Measurements from ENCODE around the gene SRRM4. TPM values are rescaled to one million over a fixed set of nuclear protein-coding genes. Genes with fewer than 3 reads are reported as not detected.

SRRM4 gene
- total RNA-seq, 4 donors from 2014 or later, result 0.04 to 0.05 TPM; not detected in 2

DNA sequence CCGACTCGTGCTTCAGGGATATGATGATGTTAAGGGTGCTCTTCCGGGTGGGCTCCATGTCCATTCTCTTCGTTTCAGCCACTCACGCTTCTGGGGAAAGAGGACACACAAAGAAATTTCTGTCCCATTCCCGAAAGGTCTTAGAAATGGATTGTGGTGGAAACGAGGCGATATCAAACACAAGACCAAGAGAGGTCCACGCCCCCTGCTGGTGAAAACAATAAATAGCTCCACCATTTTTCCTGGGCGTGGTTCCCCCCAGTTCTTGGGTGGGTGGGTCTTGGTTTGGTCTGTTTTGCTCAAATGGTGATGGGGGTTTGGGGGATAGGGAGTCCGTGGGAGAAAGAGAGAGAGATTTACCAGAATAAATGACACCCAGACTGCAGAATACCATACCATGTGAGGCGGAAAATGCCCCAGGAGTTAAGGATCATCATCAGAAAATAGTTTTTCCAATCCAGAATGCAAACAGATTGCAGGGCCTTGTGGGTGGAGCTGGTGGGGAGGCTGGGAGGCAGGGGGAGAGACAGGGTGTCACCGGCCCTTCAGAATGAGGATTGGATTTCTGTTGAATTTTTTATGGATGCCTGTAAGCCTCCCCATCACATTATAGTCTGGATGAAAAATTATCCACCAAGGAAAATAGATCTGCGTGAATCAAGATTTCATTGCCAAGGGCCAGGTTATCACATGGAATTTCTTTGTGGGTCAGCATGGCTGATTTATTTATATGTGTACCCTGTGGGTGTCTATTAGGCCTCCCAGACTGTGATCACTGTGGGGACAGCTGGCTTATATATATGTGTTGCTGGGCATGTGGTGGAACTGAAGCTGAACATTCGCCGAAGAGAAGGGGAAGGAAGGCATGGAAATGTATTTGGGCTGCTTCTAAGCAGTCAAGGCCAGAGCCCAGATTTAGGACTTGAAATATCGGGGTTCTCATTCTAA is 55.8 kb downstream of the SRRM4 start:
- intact Hi-C loops (cut with DNase I; ENCODE audit: low total_unique reads) (loop anchor here (10.0 kb wide), 1 partner anchor 632 kb away; no protein-coding TSS in a partner anchor), in situ Hi-C loops (cut with MboI; ENCODE audit: low sequenced_read_pairs in 4 of 4) (loop anchor here in 3 of 4 donors (25.0 kb wide), 2 partner anchors 600 to 625 kb away; no protein-coding TSS in a partner anchor)
- H3K27ac ChIP-seq, result no peak overlapping the region
- H3K9me3 ChIP-seq, result no peaks in the 10 kb centered on the region
- TF ChIP-seq POLR2A (IDR thresholded peaks at IDR 0.05), result no peak
- TF ChIP-seq, protein P1, sequence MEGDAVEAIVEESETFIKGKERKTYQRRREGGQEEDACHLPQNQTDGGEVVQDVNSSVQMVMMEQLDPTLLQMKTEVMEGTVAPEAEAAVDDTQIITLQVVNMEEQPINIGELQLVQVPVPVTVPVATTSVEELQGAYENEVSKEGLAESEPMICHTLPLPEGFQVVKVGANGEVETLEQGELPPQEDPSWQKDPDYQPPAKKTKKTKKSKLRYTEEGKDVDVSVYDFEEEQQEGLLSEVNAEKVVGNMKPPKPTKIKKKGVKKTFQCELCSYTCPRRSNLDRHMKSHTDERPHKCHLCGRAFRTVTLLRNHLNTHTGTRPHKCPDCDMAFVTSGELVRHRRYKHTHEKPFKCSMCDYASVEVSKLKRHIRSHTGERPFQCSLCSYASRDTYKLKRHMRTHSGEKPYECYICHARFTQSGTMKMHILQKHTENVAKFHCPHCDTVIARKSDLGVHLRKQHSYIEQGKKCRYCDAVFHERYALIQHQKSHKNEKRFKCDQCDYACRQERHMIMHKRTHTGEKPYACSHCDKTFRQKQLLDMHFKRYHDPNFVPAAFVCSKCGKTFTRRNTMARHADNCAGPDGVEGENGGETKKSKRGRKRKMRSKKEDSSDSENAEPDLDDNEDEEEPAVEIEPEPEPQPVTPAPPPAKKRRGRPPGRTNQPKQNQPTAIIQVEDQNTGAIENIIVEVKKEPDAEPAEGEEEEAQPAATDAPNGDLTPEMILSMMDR (IDR thresholded peaks at IDR 0.05 in 4 of 5, conservative IDR thresholded peaks at IDR 0.05 in 1 of 5), result peak; percentile 7 to 56 (median 39)
- H3K4me3 ChIP-seq, result no peak overlapping the region
- ATAC-seq (no peak), DNase-seq (no peak)
- no peaks in the 10 kb centered on the region for H3K4me1 ChIP-seq
- H3K27me3 ChIP-seq, result peaks cover 0 to 7% (median 0%) of the 10 kb centered on the region in 3 donors
- H3K36me3 ChIP-seq, result no peaks in the 10 kb centered on the region

DNA sequence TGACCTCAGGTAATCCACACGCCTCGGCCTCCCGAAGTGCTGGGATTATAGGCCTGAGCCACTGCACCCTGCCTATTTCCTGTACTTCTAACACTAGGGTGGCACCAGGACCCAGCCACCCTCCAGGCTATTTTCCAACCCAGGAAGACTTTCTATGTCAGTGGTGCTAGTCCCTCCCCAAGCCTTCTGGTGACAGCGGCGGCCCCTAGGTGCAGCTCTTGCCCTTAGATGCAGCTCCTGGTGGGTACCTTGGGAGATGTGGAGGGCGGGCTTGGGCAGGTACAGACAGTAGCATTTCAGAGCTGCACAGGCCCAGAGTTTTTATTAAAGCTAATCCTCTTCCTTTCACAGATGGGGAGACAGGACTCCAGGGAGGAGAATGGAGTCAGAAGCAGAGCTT is 62.8 kb downstream of the SRRM4 start:
- Histone ChIP-seq H3K27ac (no peak overlapping the region), H3K9me3 (no peaks in the 10 kb centered on the region), H3K4me3 (no peak overlapping the region), H3K27me3 (peaks cover 0 to 4% (median 0%) of the 10 kb centered on the region in 3 donors), H3K36me3 (no peaks in the 10 kb centered on the region), H3K4me1 (no peaks in the 10 kb centered on the region)
- TF ChIP-seq POLR2A (IDR thresholded peaks at IDR 0.05), result no peak
- TF ChIP-seq, protein P1 (IDR thresholded peaks at IDR 0.05 in 4 of 5, conservative IDR thresholded peaks at IDR 0.05 in 1 of 5), result no peak
- in situ Hi-C loops (cut with MboI; ENCODE audit: low sequenced_read_pairs in 4 of 4), result loop anchor here in 3 of 4 donors (25.0 kb wide), 2 partner anchors 607 to 632 kb away; no protein-coding TSS in a partner anchor
- DNase-seq, result no peak
- intact Hi-C loops (cut with DNase I; ENCODE audit: low total_unique reads), result no loop called here
- ATAC-seq, result no peak

DNA sequence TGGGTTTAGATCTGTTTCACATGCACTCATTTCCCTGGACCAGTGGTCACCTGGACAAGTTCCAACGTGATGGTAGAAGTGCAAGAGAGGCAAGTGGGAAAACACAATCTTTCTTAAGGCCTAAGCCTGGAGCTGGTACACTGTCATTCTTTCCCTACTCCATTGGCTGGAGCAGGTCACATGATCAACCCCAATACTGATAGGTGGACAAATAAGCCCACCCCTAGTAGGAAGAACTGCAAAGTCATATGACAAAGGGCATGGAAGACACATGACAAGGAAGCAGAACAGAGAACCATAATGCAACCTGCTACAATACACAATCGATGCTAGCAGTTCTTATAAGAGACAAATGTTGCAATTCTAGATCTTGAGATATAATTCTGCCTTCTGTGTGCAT is 66.3 kb downstream of the SRRM4 start:
- DNase-seq (no peak), ATAC-seq (no peak)
- TF ChIP-seq POLR2A (IDR thresholded peaks at IDR 0.05), result no peak
- TF ChIP-seq, protein P1 (IDR thresholded peaks at IDR 0.05 in 4 of 5, conservative IDR thresholded peaks at IDR 0.05 in 1 of 5), result no peak
- Histone ChIP-seq H3K36me3 (no peaks in the 10 kb centered on the region), H3K27ac (no peak overlapping the region), H3K4me1 (no peaks in the 10 kb centered on the region), H3K27me3 (no peaks in the 10 kb centered on the region), H3K9me3 (no peaks in the 10 kb centered on the region), H3K4me3 (no peak overlapping the region)
- in situ Hi-C loops (cut with MboI; ENCODE audit: low sequenced_read_pairs in 4 of 4) (loop anchor here in 3 of 4 donors (25.0 kb wide), 2 partner anchors 610 to 635 kb away; no protein-coding TSS in a partner anchor), intact Hi-C loops (cut with DNase I; ENCODE audit: low total_unique reads) (no loop called here)

DNA sequence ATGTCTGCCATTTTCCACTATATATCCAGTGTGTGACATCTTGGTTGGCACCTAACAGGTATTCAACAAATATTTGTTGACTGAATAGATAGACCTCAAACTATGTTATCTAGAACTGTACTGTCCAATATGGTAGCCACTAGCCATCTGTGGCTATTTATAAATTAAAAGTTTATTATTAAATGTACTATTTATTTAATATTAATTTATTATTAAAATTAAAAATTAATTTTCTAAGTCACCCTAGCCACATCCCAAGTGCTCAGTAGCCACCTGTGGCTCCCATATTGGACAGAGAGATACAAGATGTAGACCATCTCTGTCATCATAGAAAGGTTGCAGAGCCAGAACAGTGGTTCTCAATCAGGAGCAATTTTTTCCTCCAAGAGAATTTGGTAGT is 69.3 kb downstream of the SRRM4 start:
- DNase-seq, result no peak
- no peak overlapping the region for H3K4me3 ChIP-seq
- no peak overlapping the region for H3K27ac ChIP-seq
- no peaks in the 10 kb centered on the region for H3K27me3 ChIP-seq
- ATAC-seq, result no peak
- in situ Hi-C loops (cut with MboI; ENCODE audit: low sequenced_read_pairs in 4 of 4), result no loop called here
- no peaks in the 10 kb centered on the region for H3K36me3 ChIP-seq
- H3K4me1 ChIP-seq, result no peaks in the 10 kb centered on the region
- H3K9me3 ChIP-seq, result no peaks in the 10 kb centered on the region
- intact Hi-C loops (cut with DNase I; ENCODE audit: low total_unique reads), result no loop called here
- TF ChIP-seq POLR2A (IDR thresholded peaks at IDR 0.05), result no peak
- TF ChIP-seq, protein P1 (IDR thresholded peaks at IDR 0.05 in 4 of 5, conservative IDR thresholded peaks at IDR 0.05 in 1 of 5), result no peak
